NCI-H1436 (cell line): ENCODE data around the gene HTT-AS.
"Not testable (repeated sequence)": the region's sequence is repeated elsewhere in the genome, so short reads cannot be mapped to it uniquely, and the experiment has no call there.

ENCODE experiments used
- DNase-seq: peaks from one replicate; lab custom pipeline; 2025; lab: John Stamatoyannopoulos, UW

The HTT-AS gene

GRCh38 chr4:3051141-3051897 lies 23.0 kb downstream of the HTT-AS start:
- DNase-seq, result not testable (repeated sequence)

GRCh38 chr4:3047464-3048286 lies 26.7 kb downstream of the HTT-AS start:
- peak; percentile 23 for DNase-seq

- no peak for DNase-seq
Observed at GRCh38 chr4:3046623-3047022, 27.7 kb downstream of the HTT-AS start.

GRCh38 chr4:3046162-3046561 lies 28.2 kb downstream of the HTT-AS start:
- DNase-seq, result no peak

GRCh38 chr4:3044870-3045819 lies 29.2 kb downstream of the HTT-AS start:
- DNase-seq, result no peak

GRCh38 chr4:3043282-3044020 lies 30.9 kb downstream of the HTT-AS start:
- no peak for DNase-seq

GRCh38 chr4:3042226-3042625 lies 32.1 kb downstream of the HTT-AS start:
- DNase-seq, result no peak

- DNase-seq, result no peak
Observed at GRCh38 chr4:3041192-3042142, 32.9 kb downstream of the HTT-AS start.

- DNase-seq, result no peak
Observed at GRCh38 chr4:3040452-3041191, 33.7 kb downstream of the HTT-AS start.

- no peak for DNase-seq
Observed at GRCh38 chr4:3039706-3040366, 34.5 kb downstream of the HTT-AS start.

GRCh38 chr4:3037957-3038461 lies 36.3 kb downstream of the HTT-AS start:
- DNase-seq, result no peak

- DNase-seq, result no peak
Observed at GRCh38 chr4:3036131-3036952, 38.0 kb downstream of the HTT-AS start.

- no peak for DNase-seq
Observed at GRCh38 chr4:3035674-3036073, 38.7 kb downstream of the HTT-AS start.

GRCh38 chr4:3035249-3035648 lies 39.1 kb downstream of the HTT-AS start:
- DNase-seq, result no peak

- no peak for DNase-seq
Observed at GRCh38 chr4:3034231-3034630, 40.1 kb downstream of the HTT-AS start.

- DNase-seq, result no peak
Observed at GRCh38 chr4:3031357-3032082, 42.8 kb downstream of the HTT-AS start.
